Central memory CD8-positive, alpha-beta T cell (primary cell): ENCODE results near the gene BTBD16.

Experiments
- ATAC-seq: fragments of 150-1000 bp; cut with Tn5 transposase; replicated peaks from 2 replicates; pipeline ENCODE4 v1.10.0; 2022; ENCODE audit warnings: mild to moderate bottlenecking, moderate FRiP score, moderate number of reproducible peaks; ENCODE audit not compliant: poor library complexity, severe bottlenecking; ENCODE audit errors: extremely low read depth
- DNase-seq, 2 donors: peaks; one replicate each; pipeline ENCODE4 v3.0.0; 2021; ENCODE audit warnings: low spot score in 2 of 2
- H3K27ac Mint-ChIP-seq: one replicate; pipeline ENCODE4 v1.8.0; 2022; ENCODE audit warnings: low read depth, mild to moderate bottlenecking, moderate library complexity, mixed read lengths
- H3K27me3 Mint-ChIP-seq: one replicate; pipeline ENCODE4 v1.8.0; 2022; ENCODE audit warnings: mixed read lengths
- H3K36me3 Mint-ChIP-seq: one replicate; pipeline ENCODE4 v1.8.0; 2022; ENCODE audit warnings: mild to moderate bottlenecking, moderate library complexity, mixed read lengths; ENCODE audit not compliant: insufficient read depth
- H3K4me1 Mint-ChIP-seq: one replicate; pipeline ENCODE4 v1.8.0; 2022; ENCODE audit warnings: mixed read lengths
- H3K4me3 Mint-ChIP-seq: one replicate; pipeline ENCODE4 v1.8.0; 2022; ENCODE audit warnings: mild to moderate bottlenecking, moderate library complexity, mixed read lengths
- H3K9me3 Mint-ChIP-seq: one replicate; pipeline ENCODE4 v1.8.0; 2022; ENCODE audit warnings: mixed read lengths

The BTBD16 gene

GRCh38 chr10:122350893-122351292 is 79.8 kb downstream of the BTBD16 start:
- H3K9me3 Mint-ChIP-seq = no peaks in the 10 kb centered on the region
- H3K4me3 Mint-ChIP-seq = no peak overlapping the region
- H3K27me3 Mint-ChIP-seq = peaks cover 19% of the 10 kb centered on the region
- no peaks in the 10 kb centered on the region for H3K4me1 Mint-ChIP-seq
- no peak overlapping the region for H3K27ac Mint-ChIP-seq
- ATAC-seq (no peak), DNase-seq (no peak)
- no peaks in the 10 kb centered on the region for H3K36me3 Mint-ChIP-seq

- H3K4me1 Mint-ChIP-seq = no peaks in the 10 kb centered on the region
- peaks cover 19% of the 10 kb centered on the region for H3K27me3 Mint-ChIP-seq
- ATAC-seq (no peak), DNase-seq (no peak)
- no peak overlapping the region for H3K27ac Mint-ChIP-seq
- H3K9me3 Mint-ChIP-seq = no peaks in the 10 kb centered on the region
- no peaks in the 10 kb centered on the region for H3K36me3 Mint-ChIP-seq
- H3K4me3 Mint-ChIP-seq = no peak overlapping the region
These were observed 81.9 kb downstream of the BTBD16 start for GRCh38 chr10:122352817-122353525.

GRCh38 chr10:122354383-122354782 is 83.3 kb downstream of the BTBD16 start:
- DNase-seq (no peak), ATAC-seq (no peak)
- Mint-ChIP-seq H3K9me3 (peaks cover 6% of the 10 kb centered on the region), H3K27me3 (peaks cover 19% of the 10 kb centered on the region), H3K4me3 (no peak overlapping the region), H3K27ac (no peak overlapping the region), H3K36me3 (no peaks in the 10 kb centered on the region), H3K4me1 (no peaks in the 10 kb centered on the region)

- Mint-ChIP-seq H3K4me3 (no peak overlapping the region), H3K9me3 (peaks cover 6% of the 10 kb centered on the region), H3K27ac (no peak overlapping the region), H3K36me3 (no peaks in the 10 kb centered on the region), H3K27me3 (no peaks in the 10 kb centered on the region), H3K4me1 (no peaks in the 10 kb centered on the region)
- DNase-seq (no peak), ATAC-seq (no peak)
These were observed 86.6 kb downstream of the BTBD16 start for GRCh38 chr10:122357685-122358084.

- Mint-ChIP-seq H3K27me3 (no peaks in the 10 kb centered on the region), H3K4me1 (no peaks in the 10 kb centered on the region), H3K36me3 (no peaks in the 10 kb centered on the region), H3K4me3 (no peak overlapping the region), H3K9me3 (peaks cover 6% of the 10 kb centered on the region), H3K27ac (no peak overlapping the region)
- DNase-seq (no peak), ATAC-seq (no peak)
These were observed 88.5 kb downstream of the BTBD16 start for GRCh38 chr10:122359621-122360020.

- Mint-ChIP-seq H3K4me3 (no peak overlapping the region), H3K36me3 (no peaks in the 10 kb centered on the region), H3K27me3 (no peaks in the 10 kb centered on the region), H3K27ac (no peak overlapping the region), H3K9me3 (peaks cover 6% of the 10 kb centered on the region), H3K4me1 (no peaks in the 10 kb centered on the region)
- DNase-seq (no peak), ATAC-seq (no peak)
These were observed 90.0 kb downstream of the BTBD16 start for GRCh38 chr10:122361046-122361445.

GRCh38 chr10:122362031-122362592 is 91.0 kb downstream of the BTBD16 start:
- DNase-seq = no peak
- no peak overlapping the region for H3K4me3 Mint-ChIP-seq
- H3K27ac Mint-ChIP-seq = no peak overlapping the region
- H3K9me3 Mint-ChIP-seq = peaks cover 6% of the 10 kb centered on the region
- no peaks in the 10 kb centered on the region for H3K4me1 Mint-ChIP-seq
- peaks cover 9% of the 10 kb centered on the region for H3K27me3 Mint-ChIP-seq
- no peaks in the 10 kb centered on the region for H3K36me3 Mint-ChIP-seq
- ATAC-seq = no peak

GRCh38 chr10:122362621-122363020 is 91.5 kb downstream of the BTBD16 start:
- DNase-seq (no peak), ATAC-seq (no peak)
- H3K9me3 Mint-ChIP-seq = peaks cover 6% of the 10 kb centered on the region
- H3K27ac Mint-ChIP-seq = no peak overlapping the region
- H3K4me3 Mint-ChIP-seq = no peak overlapping the region
- H3K4me1 Mint-ChIP-seq = no peaks in the 10 kb centered on the region
- peaks cover 14% of the 10 kb centered on the region for H3K27me3 Mint-ChIP-seq
- H3K36me3 Mint-ChIP-seq = no peaks in the 10 kb centered on the region

GRCh38 chr10:122363311-122363710 is 92.2 kb downstream of the BTBD16 start:
- ATAC-seq (no peak), DNase-seq (no peak)
- Mint-ChIP-seq H3K27me3 (peaks cover 21% of the 10 kb centered on the region), H3K9me3 (peaks cover 6% of the 10 kb centered on the region), H3K4me3 (no peak overlapping the region), H3K27ac (no peak overlapping the region), H3K4me1 (no peaks in the 10 kb centered on the region), H3K36me3 (no peaks in the 10 kb centered on the region)

GRCh38 chr10:122363722-122364463 is 92.8 kb downstream of the BTBD16 start:
- ATAC-seq (no peak), DNase-seq (no peak)
- no peaks in the 10 kb centered on the region for H3K36me3 Mint-ChIP-seq
- no peaks in the 10 kb centered on the region for H3K4me1 Mint-ChIP-seq
- no peak overlapping the region for H3K27ac Mint-ChIP-seq
- H3K9me3 Mint-ChIP-seq = peaks cover under 1% of the 10 kb centered on the region
- H3K4me3 Mint-ChIP-seq = no peak overlapping the region
- peaks cover 23% of the 10 kb centered on the region for H3K27me3 Mint-ChIP-seq

GRCh38 chr10:122368502-122369254 is 97.6 kb downstream of the BTBD16 start:
- DNase-seq = no peak
- Mint-ChIP-seq H3K4me3 (no peak overlapping the region), H3K9me3 (no peaks in the 10 kb centered on the region), H3K27me3 (peaks cover 35% of the 10 kb centered on the region), H3K4me1 (peaks cover 3% of the 10 kb centered on the region), H3K36me3 (peaks cover 2% of the 10 kb centered on the region), H3K27ac (no peak overlapping the region)
- no peak for ATAC-seq

GRCh38 chr10:122373108-122373507 is 102.0 kb downstream of the BTBD16 start:
- ATAC-seq (no peak), DNase-seq (no peak)
- peaks cover 25% of the 10 kb centered on the region for H3K4me1 Mint-ChIP-seq
- H3K9me3 Mint-ChIP-seq = no peaks in the 10 kb centered on the region
- H3K36me3 Mint-ChIP-seq = peaks cover 11% of the 10 kb centered on the region
- H3K4me3 Mint-ChIP-seq = peak overlapping the region; percentile 84
- H3K27ac Mint-ChIP-seq = peak overlapping the region; percentile 21
- peaks cover 16% of the 10 kb centered on the region for H3K27me3 Mint-ChIP-seq
